Measurements from ENCODE around the gene APBA1. TPM values are rescaled to one million over a fixed set of nuclear protein-coding genes. Genes with fewer than 3 reads are reported as not detected.

Gene APBA1
- total RNA-seq (1 to 10 TPM in 2 of 4 donors, under 1 TPM in 2; 0.81 to 4.2 (median 1.1) TPM), polyA plus RNA-seq (under 1 TPM; 0.23 to 0.47 (median 0.42) TPM)
- long read RNA-seq, donor 1, partial matches to known transcripts = 0 of 1 reads
- long read RNA-seq, donor 1, other reads (novel, unspliced or antisense) = 1 of 1 reads
- long read RNA-seq, donor 2 = 0 reads

- H3K4me1 ChIP-seq = peaks cover 3% of the 10 kb centered on the region
- no peaks in the 10 kb centered on the region for H3K27me3 ChIP-seq (ENCODE audit: insufficient read depth in 3 of 3, low read length in 2 of 3)
- TF ChIP-seq CTCF (IDR thresholded peaks at IDR 0.05) = no peak
- H3K27ac ChIP-seq = peak within 1 kb of the TSS; percentile 65
- intact Hi-C loops (cut with DNase I) = loop anchor here (2.0 to 10.0 kb wide), 4 partner anchors 83 to 250 kb away; no protein-coding TSS in a partner anchor
- ATAC-seq = peak; percentile 65 to 80 (median 70)
- WGBS, 3 donors = 0 to 1% (median 1%) methylated on average over 65 to 92 of the region's 92 CpGs
- H3K4me3 ChIP-seq = peak within 1 kb of the TSS; percentile 78
- no peaks in the 10 kb centered on the region for H3K9me3 ChIP-seq
- DNase-seq = peak; percentile 74 to 77
- no peaks in the 10 kb centered on the region for H3K36me3 ChIP-seq (ENCODE audit: insufficient read depth in 1 of 2, low read depth in 1 of 2)
These were observed at the start of gene APBA1 for GRCh38 chr9:69671879-69672595. APBA1 (minus strand) TSS chr9:69672371.

GRCh38 chr9:69719983-69720382, 47.8 kb upstream of the APBA1 start:
- no peak for TF ChIP-seq CTCF (IDR thresholded peaks at IDR 0.05)
- Histone ChIP-seq H3K9me3 (no peaks in the 10 kb centered on the region), H3K27me3 (ENCODE audit: insufficient read depth in 3 of 3, low read length in 2 of 3) (no peaks in the 10 kb centered on the region), H3K36me3 (ENCODE audit: insufficient read depth in 1 of 2, low read depth in 1 of 2) (peaks cover 4 to 95% of the 10 kb centered on the region in 2 donors), H3K4me1 (no peaks in the 10 kb centered on the region), H3K27ac (no peak overlapping the region), H3K4me3 (no peak overlapping the region)
- ATAC-seq = no peak
- intact Hi-C loops (cut with DNase I) = no loop called here
- WGBS, 3 donors = 95 to 100% (median 97%) methylated on average over 2 of the region's 2 CpGs
- no peak for DNase-seq

GRCh38 chr9:69719367-69719766, 47.2 kb upstream of the APBA1 start:
- ATAC-seq (no peak), DNase-seq (no peak)
- H3K4me3 ChIP-seq = no peak overlapping the region
- 96 to 98% (median 96%) methylated on average over 3 of the region's 3 CpGs for WGBS, 3 donors
- peaks cover 4 to 96% of the 10 kb centered on the region in 2 donors for H3K36me3 ChIP-seq (ENCODE audit: insufficient read depth in 1 of 2, low read depth in 1 of 2)
- H3K27ac ChIP-seq = no peak overlapping the region
- TF ChIP-seq CTCF (IDR thresholded peaks at IDR 0.05) = no peak
- no peaks in the 10 kb centered on the region for H3K9me3 ChIP-seq
- H3K4me1 ChIP-seq = no peaks in the 10 kb centered on the region
- H3K27me3 ChIP-seq (ENCODE audit: insufficient read depth in 3 of 3, low read length in 2 of 3) = no peaks in the 10 kb centered on the region
- intact Hi-C loops (cut with DNase I) = no loop called here

GRCh38 chr9:69718218-69718617, 46.0 kb upstream of the APBA1 start:
- no peak for TF ChIP-seq CTCF (IDR thresholded peaks at IDR 0.05)
- ATAC-seq = no peak
- intact Hi-C loops (cut with DNase I) = no loop called here
- DNase-seq = no peak
- Histone ChIP-seq H3K4me1 (no peaks in the 10 kb centered on the region), H3K27ac (no peak overlapping the region), H3K9me3 (no peaks in the 10 kb centered on the region), H3K36me3 (ENCODE audit: insufficient read depth in 1 of 2, low read depth in 1 of 2) (peaks cover 4 to 95% of the 10 kb centered on the region in 2 donors), H3K27me3 (ENCODE audit: insufficient read depth in 3 of 3, low read length in 2 of 3) (no peaks in the 10 kb centered on the region), H3K4me3 (no peak overlapping the region)
- 93 to 96% (median 93%) methylated on average over 6 of the region's 6 CpGs for WGBS, 3 donors

Data from psoas muscle (tissue), 8 donors.